Right lobe of liver (tissue), 6 donors: Measurements from ENCODE around the gene CD58. TPM values are rescaled to one million over a fixed set of nuclear protein-coding genes. Genes with fewer than 3 reads are reported as not detected.

ENCODE experiments used
- ATAC-seq, 4 donors: fragments of 200-7000 bp; cut with Tn5 transposase; one replicate each; pipeline ENCODE4 v1.9.1; 2020; ENCODE audit warnings: mild to moderate bottlenecking in 4 of 4, moderate library complexity in 4 of 4
- DNase-seq, 3 donors: peaks; one replicate each; pipeline ENCODE4 v3.0.0-alpha.2; 2020
- H3K27ac ChIP-seq, 3 donors: fragments of 200-600 bp; one replicate each; pipeline ENCODE4 v1.8.0; 2022
- H3K27me3 ChIP-seq, 2 donors: fragments of 200-600 bp; one replicate each; pipeline ENCODE4 v1.8.0; 2022
- H3K36me3 ChIP-seq, 4 donors: fragments of 200-600 bp; sonication (generic) in 1 of 4; one replicate each; pipeline versions ENCODE4 v1.5.1 to v1.8.0; 2017 to 2022; ENCODE audit warnings: control low read depth in 1 of 4
- H3K4me1 ChIP-seq, 4 donors: fragments of 200-600 bp; sonication (generic) in 1 of 4; one replicate each; pipeline versions ENCODE4 v1.5.1 to v1.8.0; 2017 to 2022; ENCODE audit warnings: control low read depth in 1 of 4
- H3K4me3 ChIP-seq, 3 donors: fragments of 200-600 bp; one replicate each; pipeline ENCODE4 v1.8.0; 2022
- H3K9me3 ChIP-seq, 4 donors: fragments of 200-600 bp; sonication (generic) in 1 of 4; one replicate each; pipeline versions ENCODE4 v1.5.1 to v1.8.0; 2017 to 2022; ENCODE audit warnings: control low read depth in 1 of 4
- CTCF ChIP-seq, 4 donors: fragments of 200-600 bp in 3 of 4; fragments of 450-650 bp in 1 of 4; IDR thresholded peaks; one replicate each; pipeline versions ENCODE4 v1.5.1 to v1.8.0; 2016 to 2022; ENCODE audit warnings: antibody characterized with exemption in 4 of 4, mild to moderate bottlenecking in 2 of 4
- POLR2A ChIP-seq: fragments of 450-650 bp; IDR thresholded peaks from one replicate; pipeline ENCODE4 v1.6.1; 2017; ENCODE audit warnings: antibody characterized with exemption, mild to moderate bottlenecking
- WGBS: methylation state at CpG from one replicate; pipeline ENCODE4 v1.1.6; 2018; ENCODE audit warnings: low coverage, low lambda C conversion rate; ENCODE audit not compliant: insufficient coverage; ENCODE audit errors: missing lambda C conversion rate; 5-methylcytosine and 5-hydroxymethylcytosine counted together
- intact Hi-C, 2 donors: fragments of 100-400 bp; cut with DNase I; formaldehyde crosslinking; loops; one replicate each; pipeline versions ENCODE4 v1.11.2 to v1.14.1; 2022
- total RNA-seq, 6 experiments: library from RNA; depleted of rRNA in 2 of 6; stranded (reverse); fragments of >200 nt in 2 of 6; fragmentation: NEBNext Ultra II Directional in 3 of 6; extraction: Animal tissue kit (Norgen Biotek cat#: 25700) in 3 of 6; gene quantifications; one replicate each; pipeline versions ENCODE4 v1.1.0 to v1.2.4, GENCODE V29; 2016 to 2023
- donor health status: DM: no; HTN: yes; CAD: no.
- donor health status: DM: no; HTN: no; CAD: no.
- donor health status: DM: no; HTN: no; CAD: no.
- donor health status: DM: no; HTN: yes; CAD: no.
- donor health status: DM: no; HTN: yes; CAD: no.

CD58 gene
- total RNA-seq, 6 experiments from 2014 or later: 3.5 to 13.8 (median 7.5) TPM

GRCh38 chr1:116546354-116546977 lies 24.4 kb downstream of the CD58 start:
- 82% methylated on average over 4 of the region's 4 CpGs for WGBS
- ATAC-seq (no peak), DNase-seq (no peak)
- Histone ChIP-seq H3K9me3 (no peaks in the 10 kb centered on the region), H3K4me3 (no peak overlapping the region), H3K36me3 (peaks cover 0 to 3% (median 0%) of the 10 kb centered on the region in 4 donors), H3K4me1 (no peaks in the 10 kb centered on the region), H3K27me3 (no peaks in the 10 kb centered on the region), H3K27ac (no peak overlapping the region)
- intact Hi-C loops: no loop called here
- TF ChIP-seq CTCF (IDR thresholded peaks at IDR 0.05): no peak
- no peak for TF ChIP-seq POLR2A

GRCh38 chr1:116545359-116545705 lies 25.5 kb downstream of the CD58 start:
- intact Hi-C loops: no loop called here
- ATAC-seq (no peak), DNase-seq (no peak)
- Histone ChIP-seq H3K4me3 (no peak overlapping the region), H3K9me3 (no peaks in the 10 kb centered on the region), H3K27me3 (no peaks in the 10 kb centered on the region), H3K27ac (no peak overlapping the region), H3K36me3 (peaks cover 0 to 3% (median 0%) of the 10 kb centered on the region in 4 donors), H3K4me1 (no peaks in the 10 kb centered on the region)
- TF ChIP-seq CTCF (IDR thresholded peaks at IDR 0.05) (no peak), POLR2A (no peak)
- WGBS: 94% methylated on average over 2 of the region's 2 CpGs

- TF ChIP-seq CTCF (IDR thresholded peaks at IDR 0.05) (no peak), POLR2A (no peak)
- Histone ChIP-seq H3K4me3 (no peak overlapping the region), H3K4me1 (no peaks in the 10 kb centered on the region), H3K27me3 (no peaks in the 10 kb centered on the region), H3K9me3 (no peaks in the 10 kb centered on the region), H3K27ac (no peak overlapping the region), H3K36me3 (peaks cover 0 to 3% (median 0%) of the 10 kb centered on the region in 4 donors)
- DNase-seq (no peak), ATAC-seq (no peak)
- WGBS: 84% methylated on average over 5 of the region's 8 CpGs
- intact Hi-C loops: no loop called here
These were observed 26.1 kb downstream of the CD58 start for GRCh38 chr1:116544588-116545358.

- H3K9me3 ChIP-seq: no peaks in the 10 kb centered on the region
- H3K4me1 ChIP-seq: no peaks in the 10 kb centered on the region
- no peak for DNase-seq
- H3K4me3 ChIP-seq: no peak overlapping the region
- ATAC-seq: no peak
- H3K36me3 ChIP-seq: peaks cover 0 to 3% (median 0%) of the 10 kb centered on the region in 4 donors
- no peak for TF ChIP-seq CTCF (IDR thresholded peaks at IDR 0.05)
- TF ChIP-seq POLR2A: no peak
- H3K27me3 ChIP-seq: no peaks in the 10 kb centered on the region
- no peak overlapping the region for H3K27ac ChIP-seq
- intact Hi-C loops: no loop called here
These were observed 30.7 kb downstream of the CD58 start for GRCh38 chr1:116540088-116540487.
